HEK293T (cell line): ENCODE measurements around the gene ZNF516.

Experiments
- ARNT ChIP-seq: fragments of 450-650 bp; IDR thresholded peaks from 2 replicates; pipeline ENCODE4 v1.6.1; 2017; ENCODE audit warnings: mild to moderate bottlenecking
- BHLHE40 ChIP-seq: fragments of 450-650 bp; IDR thresholded peaks from 2 replicates; pipeline ENCODE4 v1.6.1; 2016; ENCODE audit warnings: mild to moderate bottlenecking, moderate library complexity, borderline replicate concordance
- FOXK2 ChIP-seq: fragments of 450-650 bp; IDR thresholded peaks from 2 replicates; pipeline ENCODE4 v1.6.1; 2016; ENCODE audit warnings: mild to moderate bottlenecking
- FOXM1 ChIP-seq: fragments of 450-650 bp; IDR thresholded peaks from 2 replicates; pipeline ENCODE4 v1.6.1; 2017; ENCODE audit warnings: mild to moderate bottlenecking, borderline replicate concordance
- HDGF ChIP-seq: fragments of 450-650 bp; IDR thresholded peaks from 2 replicates; pipeline ENCODE4 v1.6.1; 2017; ENCODE audit warnings: antibody characterized with exemption, borderline replicate concordance
- L3MBTL2 ChIP-seq: fragments of 450-650 bp; conservative IDR thresholded peaks from 2 replicates; pipeline ENCODE4 v1.6.1; 2016; ENCODE audit warnings: mild to moderate bottlenecking
- LEF1 ChIP-seq: fragments of 450-650 bp; IDR thresholded peaks from 2 replicates; pipeline ENCODE4 v1.6.1; 2017; ENCODE audit warnings: mild to moderate bottlenecking, borderline replicate concordance
- SP1 ChIP-seq: fragments of 450-650 bp; IDR thresholded peaks from 2 replicates; pipeline ENCODE4 v1.6.1; 2017
- ZNF384 ChIP-seq: fragments of 450-650 bp; IDR thresholded peaks from 2 replicates; pipeline ENCODE4 v1.6.1; 2016
- TF ChIP-seq, protein P1 (sequence below): fragments of 450-650 bp; IDR thresholded peaks from 2 replicates; pipeline ENCODE4 v1.6.1; 2016

DNA sequence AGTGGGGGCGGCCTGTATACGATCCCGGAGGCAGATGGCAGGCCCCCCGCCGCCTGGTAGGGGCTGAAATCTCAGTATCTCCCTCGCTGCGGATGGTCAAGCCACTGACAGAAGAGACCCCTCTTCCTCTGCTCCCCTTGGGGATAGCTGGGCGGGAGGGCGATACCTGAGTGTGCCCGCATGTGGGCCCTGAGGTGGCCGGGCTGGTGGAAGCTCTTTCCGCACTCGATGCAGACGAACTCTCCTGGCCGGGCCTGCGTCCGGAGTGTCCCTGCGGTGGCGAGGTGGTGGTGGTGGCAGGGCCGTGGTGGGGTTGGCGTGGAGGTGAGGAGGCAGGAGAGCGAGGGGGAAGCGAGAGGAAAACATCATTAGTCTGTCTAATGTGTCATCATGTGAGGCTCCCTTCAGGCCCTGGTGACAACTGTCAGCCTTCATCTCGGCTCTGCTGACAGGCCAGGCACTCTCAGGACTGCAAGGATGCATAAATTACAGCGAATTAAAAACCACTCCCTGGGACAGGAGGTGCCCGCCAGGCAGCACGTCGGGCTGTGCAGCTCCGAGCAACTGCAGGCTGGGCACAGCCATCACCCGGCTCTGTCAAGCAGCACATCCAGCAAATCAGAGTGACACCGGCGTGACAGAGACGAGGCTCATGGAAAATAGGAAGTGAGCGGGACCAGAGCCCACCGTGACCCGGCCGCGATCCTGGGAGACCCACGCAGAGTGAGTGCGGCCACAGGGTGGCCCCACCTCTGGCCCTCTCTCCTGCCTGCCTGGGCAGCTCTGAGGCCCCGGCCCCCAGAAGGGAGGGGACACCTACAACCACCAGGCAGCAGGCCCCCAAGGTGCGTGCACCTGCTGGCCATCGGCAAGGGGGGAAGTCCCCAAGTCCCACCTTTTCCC, 123.5 kb downstream of the ZNF516 start:
- TF ChIP-seq FOXM1 = no peak
- TF ChIP-seq HDGF = no peak
- no peak for TF ChIP-seq LEF1
- TF ChIP-seq ARNT = no peak
- TF ChIP-seq BHLHE40 = no peak
- no peak for TF ChIP-seq FOXK2
- TF ChIP-seq, protein P1, sequence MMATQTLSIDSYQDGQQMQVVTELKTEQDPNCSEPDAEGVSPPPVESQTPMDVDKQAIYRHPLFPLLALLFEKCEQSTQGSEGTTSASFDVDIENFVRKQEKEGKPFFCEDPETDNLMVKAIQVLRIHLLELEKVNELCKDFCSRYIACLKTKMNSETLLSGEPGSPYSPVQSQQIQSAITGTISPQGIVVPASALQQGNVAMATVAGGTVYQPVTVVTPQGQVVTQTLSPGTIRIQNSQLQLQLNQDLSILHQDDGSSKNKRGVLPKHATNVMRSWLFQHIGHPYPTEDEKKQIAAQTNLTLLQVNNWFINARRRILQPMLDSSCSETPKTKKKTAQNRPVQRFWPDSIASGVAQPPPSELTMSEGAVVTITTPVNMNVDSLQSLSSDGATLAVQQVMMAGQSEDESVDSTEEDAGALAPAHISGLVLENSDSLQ = no peak
- TF ChIP-seq ZNF384 = no peak
- TF ChIP-seq L3MBTL2 = no peak
- TF ChIP-seq SP1 = no peak
